ENCODE measurements around the gene SLC13A1.

GRCh38 chr7:123151443-123151842 lies 48.3 kb downstream of the SLC13A1 start:
- TF ChIP-seq CTCF (IDR thresholded peaks at IDR 0.05) (no peak), EP300 (IDR thresholded peaks at IDR 0.05) (no peak)
